Gastrocnemius medialis (tissue), 4 donors: ENCODE data around the gene CAMTA1.

Source experiments
- POLR2A ChIP-seq, 2 donors: fragments of 450-650 bp; IDR thresholded peaks; one replicate each; pipeline ENCODE4 v1.6.1; 2017; ENCODE audit warnings: antibody characterized with exemption in 2 of 2, mild to moderate bottlenecking in 2 of 2, moderate library complexity in 2 of 2
- TF ChIP-seq, protein P1 (sequence below), 5 experiments: fragments of 450-650 bp in 3 of 5; fragments of 200-600 bp in 2 of 5; sonication (generic) in 2 of 5; IDR thresholded peaks in 4 of 5; conservative IDR thresholded peaks in 1 of 5; 1 replicate in 4 of 5; 2 replicates in 1 of 5; pipeline ENCODE4 v1.5.1; 2016 to 2019; ENCODE audit warnings: antibody characterized with exemption in 5 of 5, mild to moderate bottlenecking in 3 of 5, moderate library complexity in 3 of 5

DNA sequence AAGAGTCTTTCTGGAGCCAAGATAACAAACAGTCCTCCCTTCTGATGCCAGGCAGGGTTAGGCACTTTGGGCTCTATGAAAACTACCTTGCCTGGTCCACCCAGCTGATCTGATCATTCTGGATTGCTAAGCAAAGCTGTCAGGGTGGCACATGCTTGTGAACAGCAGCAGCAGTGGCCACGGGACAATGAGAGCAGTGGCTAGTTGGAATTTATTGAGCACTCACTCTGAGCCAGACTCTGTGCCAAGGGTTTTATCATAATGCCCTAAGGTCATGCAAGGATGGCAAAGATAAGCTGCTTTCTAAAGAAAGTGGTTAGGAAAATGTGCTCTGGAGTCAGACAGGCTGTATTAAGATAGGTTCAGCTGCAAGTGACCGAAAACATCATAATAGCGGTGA is 595.5 kb downstream of the CAMTA1 start:
- TF ChIP-seq, protein P1, sequence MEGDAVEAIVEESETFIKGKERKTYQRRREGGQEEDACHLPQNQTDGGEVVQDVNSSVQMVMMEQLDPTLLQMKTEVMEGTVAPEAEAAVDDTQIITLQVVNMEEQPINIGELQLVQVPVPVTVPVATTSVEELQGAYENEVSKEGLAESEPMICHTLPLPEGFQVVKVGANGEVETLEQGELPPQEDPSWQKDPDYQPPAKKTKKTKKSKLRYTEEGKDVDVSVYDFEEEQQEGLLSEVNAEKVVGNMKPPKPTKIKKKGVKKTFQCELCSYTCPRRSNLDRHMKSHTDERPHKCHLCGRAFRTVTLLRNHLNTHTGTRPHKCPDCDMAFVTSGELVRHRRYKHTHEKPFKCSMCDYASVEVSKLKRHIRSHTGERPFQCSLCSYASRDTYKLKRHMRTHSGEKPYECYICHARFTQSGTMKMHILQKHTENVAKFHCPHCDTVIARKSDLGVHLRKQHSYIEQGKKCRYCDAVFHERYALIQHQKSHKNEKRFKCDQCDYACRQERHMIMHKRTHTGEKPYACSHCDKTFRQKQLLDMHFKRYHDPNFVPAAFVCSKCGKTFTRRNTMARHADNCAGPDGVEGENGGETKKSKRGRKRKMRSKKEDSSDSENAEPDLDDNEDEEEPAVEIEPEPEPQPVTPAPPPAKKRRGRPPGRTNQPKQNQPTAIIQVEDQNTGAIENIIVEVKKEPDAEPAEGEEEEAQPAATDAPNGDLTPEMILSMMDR (IDR thresholded peaks at IDR 0.05 in 4 of 5, conservative IDR thresholded peaks at IDR 0.05 in 1 of 5) = no peak
- no peak for TF ChIP-seq POLR2A (IDR thresholded peaks at IDR 0.05)
